Measurements from ENCODE around the gene KDELR3.

DNA sequence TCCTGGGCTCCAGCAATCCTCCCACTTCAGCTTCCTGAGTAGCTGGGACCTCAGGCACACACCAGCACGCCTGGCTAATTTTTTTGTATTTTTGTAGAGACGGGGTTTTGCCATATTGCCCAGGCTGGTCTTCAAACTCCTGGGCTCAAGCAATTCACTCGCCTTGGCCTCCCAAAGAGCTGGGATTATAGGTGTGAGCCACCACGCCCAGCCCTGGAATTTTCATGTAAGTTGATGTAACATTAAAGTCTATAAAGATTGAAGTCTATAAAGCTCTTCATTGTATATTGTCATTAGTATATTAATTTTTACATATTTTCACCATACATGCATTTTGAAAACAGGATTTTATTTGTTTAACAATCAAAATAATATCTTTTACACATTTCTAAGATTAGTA is 50.7 kb downstream of the KDELR3 start:
- TF ChIP-seq, protein P1, sequence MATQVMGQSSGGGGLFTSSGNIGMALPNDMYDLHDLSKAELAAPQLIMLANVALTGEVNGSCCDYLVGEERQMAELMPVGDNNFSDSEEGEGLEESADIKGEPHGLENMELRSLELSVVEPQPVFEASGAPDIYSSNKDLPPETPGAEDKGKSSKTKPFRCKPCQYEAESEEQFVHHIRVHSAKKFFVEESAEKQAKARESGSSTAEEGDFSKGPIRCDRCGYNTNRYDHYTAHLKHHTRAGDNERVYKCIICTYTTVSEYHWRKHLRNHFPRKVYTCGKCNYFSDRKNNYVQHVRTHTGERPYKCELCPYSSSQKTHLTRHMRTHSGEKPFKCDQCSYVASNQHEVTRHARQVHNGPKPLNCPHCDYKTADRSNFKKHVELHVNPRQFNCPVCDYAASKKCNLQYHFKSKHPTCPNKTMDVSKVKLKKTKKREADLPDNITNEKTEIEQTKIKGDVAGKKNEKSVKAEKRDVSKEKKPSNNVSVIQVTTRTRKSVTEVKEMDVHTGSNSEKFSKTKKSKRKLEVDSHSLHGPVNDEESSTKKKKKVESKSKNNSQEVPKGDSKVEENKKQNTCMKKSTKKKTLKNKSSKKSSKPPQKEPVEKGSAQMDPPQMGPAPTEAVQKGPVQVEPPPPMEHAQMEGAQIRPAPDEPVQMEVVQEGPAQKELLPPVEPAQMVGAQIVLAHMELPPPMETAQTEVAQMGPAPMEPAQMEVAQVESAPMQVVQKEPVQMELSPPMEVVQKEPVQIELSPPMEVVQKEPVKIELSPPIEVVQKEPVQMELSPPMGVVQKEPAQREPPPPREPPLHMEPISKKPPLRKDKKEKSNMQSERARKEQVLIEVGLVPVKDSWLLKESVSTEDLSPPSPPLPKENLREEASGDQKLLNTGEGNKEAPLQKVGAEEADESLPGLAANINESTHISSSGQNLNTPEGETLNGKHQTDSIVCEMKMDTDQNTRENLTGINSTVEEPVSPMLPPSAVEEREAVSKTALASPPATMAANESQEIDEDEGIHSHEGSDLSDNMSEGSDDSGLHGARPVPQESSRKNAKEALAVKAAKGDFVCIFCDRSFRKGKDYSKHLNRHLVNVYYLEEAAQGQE (IDR thresholded peaks at IDR 0.05; ENCODE audit: low read depth), result no peak
- TF ChIP-seq CEBPB (IDR thresholded peaks at IDR 0.05), result no peak
- TF ChIP-seq FOXM1 (IDR thresholded peaks at IDR 0.05; ENCODE audit: borderline replicate concordance, low read depth), result no peak
- no peak for TF ChIP-seq TEAD4 (IDR thresholded peaks at IDR 0.05)
- TF ChIP-seq EP300 (IDR thresholded peaks at IDR 0.05; ENCODE audit: borderline replicate concordance), result no peak
- TF ChIP-seq YY1 (IDR thresholded peaks at IDR 0.05; ENCODE audit: low read depth), result no peak
- no peak for TF ChIP-seq RAD21 (IDR thresholded peaks at IDR 0.05; ENCODE audit: low read depth)
- no peak for TF ChIP-seq EGR1 (IDR thresholded peaks at IDR 0.05)

All from Ishikawa (cell line).